Measurements from ENCODE around the gene ANGEL2.

GRCh38 chr1:212953321-212953720 is 62.3 kb downstream of the ANGEL2 start:
- no peak for TF ChIP-seq CTCF (conservative IDR thresholded peaks at IDR 0.05 in 1 of 2, IDR thresholded peaks at IDR 0.05 in 1 of 2; ENCODE audit: extremely low read depth in 1 of 2, insufficient read depth in 1 of 2, low read depth in 1 of 2, low read length in 2 of 2)
- no peak for TF ChIP-seq EZH2 (IDR thresholded peaks at IDR 0.05; ENCODE audit: borderline replicate concordance, low read length)

Data from mammary epithelial cell (primary cell).